ENCODE measurements around the gene PTPRA. TPM values are rescaled to one million over a fixed set of nuclear protein-coding genes. Genes with fewer than 3 reads are reported as not detected.

Gene PTPRA
- total and polyA plus RNA-seq, 2 of the 13 experiments (the other 11 are each of a cell fraction or from before 2014, with no cell fraction given): 47.2 to 127 TPM

DNA sequence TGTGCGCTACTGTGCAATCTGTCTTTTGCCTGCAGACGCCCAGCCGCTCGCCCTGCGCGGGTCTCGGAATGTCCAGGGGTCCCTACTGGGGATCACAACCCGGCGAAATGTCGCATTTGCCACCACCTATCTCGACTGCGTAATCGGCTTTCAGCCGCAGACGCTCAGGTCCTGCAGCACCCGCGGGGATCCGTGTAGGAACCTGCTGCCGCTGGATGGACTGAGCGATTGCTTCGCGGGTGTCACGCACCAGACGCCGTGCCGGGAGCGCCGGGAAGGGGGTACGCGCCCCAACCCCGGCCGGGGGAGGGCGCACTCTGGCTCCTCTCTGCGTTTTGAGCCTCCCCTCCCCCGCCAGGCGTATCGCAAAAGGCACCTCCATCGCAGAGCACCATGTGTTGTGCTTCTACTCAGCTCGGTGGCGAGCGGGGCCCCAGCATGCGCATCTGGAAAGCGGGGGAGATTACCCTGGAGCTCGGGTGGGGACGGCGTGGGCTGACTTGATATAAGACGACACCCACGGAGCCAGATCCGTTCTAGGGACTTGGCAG lies 747 bp upstream of the PTPRA start (continued):
- TF ChIP-seq, protein P1, sequence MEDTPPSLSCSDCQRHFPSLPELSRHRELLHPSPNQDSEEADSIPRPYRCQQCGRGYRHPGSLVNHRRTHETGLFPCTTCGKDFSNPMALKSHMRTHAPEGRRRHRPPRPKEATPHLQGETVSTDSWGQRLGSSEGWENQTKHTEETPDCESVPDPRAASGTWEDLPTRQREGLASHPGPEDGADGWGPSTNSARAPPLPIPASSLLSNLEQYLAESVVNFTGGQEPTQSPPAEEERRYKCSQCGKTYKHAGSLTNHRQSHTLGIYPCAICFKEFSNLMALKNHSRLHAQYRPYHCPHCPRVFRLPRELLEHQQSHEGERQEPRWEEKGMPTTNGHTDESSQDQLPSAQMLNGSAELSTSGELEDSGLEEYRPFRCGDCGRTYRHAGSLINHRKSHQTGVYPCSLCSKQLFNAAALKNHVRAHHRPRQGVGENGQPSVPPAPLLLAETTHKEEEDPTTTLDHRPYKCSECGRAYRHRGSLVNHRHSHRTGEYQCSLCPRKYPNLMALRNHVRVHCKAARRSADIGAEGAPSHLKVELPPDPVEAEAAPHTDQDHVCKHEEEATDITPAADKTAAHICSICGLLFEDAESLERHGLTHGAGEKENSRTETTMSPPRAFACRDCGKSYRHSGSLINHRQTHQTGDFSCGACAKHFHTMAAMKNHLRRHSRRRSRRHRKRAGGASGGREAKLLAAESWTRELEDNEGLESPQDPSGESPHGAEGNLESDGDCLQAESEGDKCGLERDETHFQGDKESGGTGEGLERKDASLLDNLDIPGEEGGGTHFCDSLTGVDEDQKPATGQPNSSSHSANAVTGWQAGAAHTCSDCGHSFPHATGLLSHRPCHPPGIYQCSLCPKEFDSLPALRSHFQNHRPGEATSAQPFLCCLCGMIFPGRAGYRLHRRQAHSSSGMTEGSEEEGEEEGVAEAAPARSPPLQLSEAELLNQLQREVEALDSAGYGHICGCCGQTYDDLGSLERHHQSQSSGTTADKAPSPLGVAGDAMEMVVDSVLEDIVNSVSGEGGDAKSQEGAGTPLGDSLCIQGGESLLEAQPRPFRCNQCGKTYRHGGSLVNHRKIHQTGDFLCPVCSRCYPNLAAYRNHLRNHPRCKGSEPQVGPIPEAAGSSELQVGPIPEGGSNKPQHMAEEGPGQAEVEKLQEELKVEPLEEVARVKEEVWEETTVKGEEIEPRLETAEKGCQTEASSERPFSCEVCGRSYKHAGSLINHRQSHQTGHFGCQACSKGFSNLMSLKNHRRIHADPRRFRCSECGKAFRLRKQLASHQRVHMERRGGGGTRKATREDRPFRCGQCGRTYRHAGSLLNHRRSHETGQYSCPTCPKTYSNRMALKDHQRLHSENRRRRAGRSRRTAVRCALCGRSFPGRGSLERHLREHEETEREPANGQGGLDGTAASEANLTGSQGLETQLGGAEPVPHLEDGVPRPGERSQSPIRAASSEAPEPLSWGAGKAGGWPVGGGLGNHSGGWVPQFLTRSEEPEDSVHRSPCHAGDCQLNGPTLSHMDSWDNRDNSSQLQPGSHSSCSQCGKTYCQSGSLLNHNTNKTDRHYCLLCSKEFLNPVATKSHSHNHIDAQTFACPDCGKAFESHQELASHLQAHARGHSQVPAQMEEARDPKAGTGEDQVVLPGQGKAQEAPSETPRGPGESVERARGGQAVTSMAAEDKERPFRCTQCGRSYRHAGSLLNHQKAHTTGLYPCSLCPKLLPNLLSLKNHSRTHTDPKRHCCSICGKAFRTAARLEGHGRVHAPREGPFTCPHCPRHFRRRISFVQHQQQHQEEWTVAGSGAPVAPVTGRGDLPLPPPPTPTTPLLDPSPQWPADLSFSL (CRISPR knock-in tag; IDR thresholded peaks at IDR 0.05): no peak
- TF ChIP-seq, protein P2, sequence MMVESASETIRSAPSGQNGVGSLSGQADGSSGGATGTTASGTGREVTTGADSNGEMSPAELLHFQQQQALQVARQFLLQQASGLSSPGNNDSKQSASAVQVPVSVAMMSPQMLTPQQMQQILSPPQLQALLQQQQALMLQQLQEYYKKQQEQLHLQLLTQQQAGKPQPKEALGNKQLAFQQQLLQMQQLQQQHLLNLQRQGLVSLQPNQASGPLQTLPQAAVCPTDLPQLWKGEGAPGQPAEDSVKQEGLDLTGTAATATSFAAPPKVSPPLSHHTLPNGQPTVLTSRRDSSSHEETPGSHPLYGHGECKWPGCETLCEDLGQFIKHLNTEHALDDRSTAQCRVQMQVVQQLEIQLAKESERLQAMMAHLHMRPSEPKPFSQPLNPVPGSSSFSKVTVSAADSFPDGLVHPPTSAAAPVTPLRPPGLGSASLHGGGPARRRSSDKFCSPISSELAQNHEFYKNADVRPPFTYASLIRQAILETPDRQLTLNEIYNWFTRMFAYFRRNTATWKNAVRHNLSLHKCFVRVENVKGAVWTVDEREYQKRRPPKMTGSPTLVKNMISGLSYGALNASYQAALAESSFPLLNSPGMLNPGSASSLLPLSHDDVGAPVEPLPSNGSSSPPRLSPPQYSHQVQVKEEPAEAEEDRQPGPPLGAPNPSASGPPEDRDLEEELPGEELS (CRISPR knock-in tag; IDR thresholded peaks at IDR 0.05): peak; percentile 15; the same call in 1 of the 2 replicates
- no peak for TF ChIP-seq FOXK1 (CRISPR knock-in tag; IDR thresholded peaks at IDR 0.05; ENCODE audit: borderline replicate concordance, low read depth)
- no peak for TF ChIP-seq NBN (conservative IDR thresholded peaks at IDR 0.05)
- peak; percentile 74; the same call in 1 of the 2 replicates for TF ChIP-seq HIVEP1 (CRISPR knock-in tag; IDR thresholded peaks at IDR 0.05)
- TF ChIP-seq HOXD1 (CRISPR knock-in tag; IDR thresholded peaks at IDR 0.05): peak; percentile 93; the same call in 1 of the 2 replicates
- TF ChIP-seq IKZF4 (CRISPR knock-in tag; IDR thresholded peaks at IDR 0.05; ENCODE audit: borderline replicate concordance, low read depth, not compliant biosample characterization): no peak
- no peak for TF ChIP-seq POLR2AphosphoS2 (IDR thresholded peaks at IDR 0.05; ENCODE audit: low read depth, low read length)
- no peak for TF ChIP-seq ISX (CRISPR knock-in tag; conservative IDR thresholded peaks at IDR 0.05)
- TF ChIP-seq KIAA2018 (CRISPR knock-in tag; IDR thresholded peaks at IDR 0.05; ENCODE audit: borderline replicate concordance): peak; percentile 38; the same call in 1 of the 2 replicates
- no peak; the same call in 1 of the 2 replicates for TF ChIP-seq MED13 (CRISPR knock-in tag; IDR thresholded peaks at IDR 0.05)
- TF ChIP-seq SMYD3 (CRISPR knock-in tag; IDR thresholded peaks at IDR 0.05): no peak
- TF ChIP-seq SETDB1 (CRISPR knock-in tag; IDR thresholded peaks at IDR 0.05; ENCODE audit: borderline replicate concordance): no peak
